Endothelial cell of umbilical vein (primary cell): ENCODE results near the gene PDSS2. TPM values are rescaled to one million over a fixed set of nuclear protein-coding genes. Genes with fewer than 3 reads are reported as not detected.
"Not testable (repeated sequence)": the region's sequence is repeated elsewhere in the genome, so short reads cannot be mapped to it uniquely, and the experiment has no call there.

ENCODE experiments used
- BruUV-seq: library from RNA; stranded (reverse); fragments of 400-500 nt; replicated peaks from 2 replicates; lab custom pipeline; 2021; lab: Mats Ljungman, UMichigan
- CTCF ChIA-PET: fragments of 300-600, 350-600 bp; sonication (Branson Sonifier 250); formaldehyde crosslinking; loops from one replicate; lab custom pipeline; 2021; ENCODE audit warnings: antibody characterized with exemption, inconsistent platforms; lab: Charles Lee
- POLR2A ChIA-PET: fragments of 300-600, 350-600 bp; sonication (Branson Sonifier 250); formaldehyde crosslinking; loops from one replicate; lab custom pipeline; 2021; ENCODE audit warnings: antibody characterized with exemption, inconsistent platforms; lab: Charles Lee
- DNase-seq: peaks from one replicate; pipeline ENCODE4 v3.0.0-alpha.2; 2011; ENCODE audit warnings: low read depth, low spot score
- FAIRE-seq: peaks from 2 replicates; lab custom pipeline; 2011; peaks lifted over from hg19 to GRCh38; lab: Jason Lieb, UNC
- H2AFZ ChIP-seq: 2 replicates; pipeline ENCODE4 v1.6.0; 2012; ENCODE audit warnings: low read depth, low read length, control low read depth, inconsistent platforms
- H3K27ac ChIP-seq: 2 replicates; pipeline ENCODE4 v1.5.1; 2011; ENCODE audit warnings: low read depth, mild to moderate bottlenecking, control low read depth, low read length, moderate library complexity; ENCODE audit not compliant: insufficient read depth
- H3K27me3 ChIP-seq, 2 experiments: 2 replicates each; pipeline versions ENCODE4 v1.6.0 to v1.6.1; 2011; ENCODE audit warnings: low read length in 2 of 2, mixed read lengths in 1 of 2; ENCODE audit not compliant: control insufficient read depth in 2 of 2, insufficient read depth in 2 of 2
- H3K36me3 ChIP-seq, 2 experiments: 2 replicates in 1 of 2; 3 replicates in 1 of 2; pipeline ENCODE4 v1.5.1; 2011; ENCODE audit warnings: low read length in 2 of 2, mild to moderate bottlenecking in 1 of 2, moderate library complexity in 1 of 2; ENCODE audit not compliant: control insufficient read depth in 2 of 2, insufficient read depth in 2 of 2; ENCODE audit errors: extremely low read depth in 1 of 2
- H3K4me1 ChIP-seq: 3 replicates; pipeline ENCODE4 v1.5.1; 2011; ENCODE audit warnings: mild to moderate bottlenecking, low read length; ENCODE audit not compliant: control insufficient read depth, insufficient read depth; ENCODE audit errors: extremely low read depth
- H3K4me2 ChIP-seq: 2 replicates; pipeline ENCODE4 v1.6.1; 2011; ENCODE audit warnings: low read length, control low read depth, mixed read lengths; ENCODE audit not compliant: insufficient read depth
- H3K4me3 ChIP-seq, 3 experiments: fragments of 200-600 bp in 1 of 3; sonication (generic), shearing (Covaris generic) in 1 of 3; replicated peaks in 1 of 3; 2 replicates each; pipeline ENCODE4 v1.5.1; 2011 to 2016; ENCODE audit warnings: control low read depth in 3 of 3, low read length in 3 of 3, mild to moderate bottlenecking in 2 of 3, inconsistent platforms in 1 of 3, low read depth in 1 of 3, moderate library complexity in 1 of 3; ENCODE audit not compliant: insufficient read depth in 1 of 3
- H3K79me2 ChIP-seq: 2 replicates; pipeline ENCODE4 v1.6.0; 2012; ENCODE audit warnings: low read length, inconsistent platforms; ENCODE audit not compliant: control insufficient read depth, insufficient read depth
- H3K9ac ChIP-seq: replicated peaks from 2 replicates; pipeline ENCODE3; 2011; ENCODE audit warnings: low read length, control low read depth; ENCODE audit not compliant: insufficient read depth; ENCODE audit errors: extremely low read depth
- H3K9me1 ChIP-seq: replicated peaks from 3 replicates; pipeline ENCODE4 v1.6.0; 2011; ENCODE audit warnings: mild to moderate bottlenecking, low read length; ENCODE audit not compliant: control insufficient read depth, insufficient read depth; ENCODE audit errors: extremely low read depth
- H3K9me3 ChIP-seq: replicated peaks from 2 replicates; pipeline ENCODE4 v1.5.1; 2012; ENCODE audit warnings: low read length, inconsistent platforms; ENCODE audit not compliant: control insufficient read depth, insufficient read depth
- H4K20me1 ChIP-seq: replicated peaks from 2 replicates; pipeline ENCODE3; 2011; ENCODE audit warnings: mild to moderate bottlenecking, low read length; ENCODE audit not compliant: control insufficient read depth, insufficient read depth; ENCODE audit errors: extremely low read depth
- CTCF ChIP-seq, 2 donors: IDR thresholded peaks; 1 replicate in 1 of 2; 2 replicates in 1 of 2; pipeline ENCODE4 v1.5.1; 2011; ENCODE audit warnings: low read length in 2 of 2, mild to moderate bottlenecking in 2 of 2, moderate library complexity in 2 of 2, control low read depth in 1 of 2, inconsistent platforms in 1 of 2, low read depth in 1 of 2; ENCODE audit not compliant: insufficient read depth in 1 of 2; ENCODE audit errors: extremely low read depth in 1 of 2
- EZH2 ChIP-seq: IDR thresholded peaks from 2 replicates; pipeline ENCODE4 v1.6.1; 2012; ENCODE audit warnings: borderline replicate concordance, low read depth, mild to moderate bottlenecking, moderate library complexity, low read length, inconsistent platforms; ENCODE audit not compliant: severe bottlenecking
- FOS ChIP-seq: IDR thresholded peaks from 2 replicates; pipeline ENCODE4 v1.6.1; 2011; ENCODE audit warnings: mild to moderate bottlenecking, low read length, moderate library complexity, borderline replicate concordance; ENCODE audit not compliant: insufficient read depth
- GATA2 ChIP-seq: IDR thresholded peaks from 2 replicates; pipeline ENCODE4 v1.7.0; 2011; ENCODE audit warnings: low read depth, mild to moderate bottlenecking, moderate library complexity, mixed read lengths, low read length; ENCODE audit not compliant: insufficient read length, insufficient read depth
- JUN ChIP-seq: IDR thresholded peaks from 2 replicates; pipeline ENCODE4 v1.6.1; 2011; ENCODE audit warnings: borderline replicate concordance, low read depth; ENCODE audit not compliant: insufficient read length, insufficient read depth
- MAX ChIP-seq: IDR thresholded peaks from 2 replicates; pipeline ENCODE4 v1.6.1; 2011; ENCODE audit not compliant: insufficient read depth, insufficient read length
- MYC ChIP-seq: IDR thresholded peaks from one replicate; pipeline ENCODE4 v1.6.1; 2011; ENCODE audit warnings: mild to moderate bottlenecking, low read depth, low read length
- POLR2A ChIP-seq: IDR thresholded peaks from 2 replicates; pipeline ENCODE4 v1.6.1; 2012; ENCODE audit warnings: low read depth, mild to moderate bottlenecking, control low read depth, low read length
- POLR2AphosphoS5 ChIP-seq: IDR thresholded peaks from 2 replicates; pipeline ENCODE4 v1.6.1; 2012; ENCODE audit warnings: low read depth, mild to moderate bottlenecking, control low read depth, low read length, moderate library complexity; ENCODE audit not compliant: insufficient read depth
- dilution Hi-C: fragments of 300-500 bp; cut with MboI; formaldehyde crosslinking; loops from one replicate; pipeline ENCODE4 v1.15.0; 2019; ENCODE audit warnings: low sequenced_read_pairs; ENCODE audit not compliant: extremely low pct_ligation_motif_present
- intact Hi-C: fragments of 100-400 bp; cut with micrococcal nuclease; formaldehyde crosslinking; loops from one replicate; pipeline ENCODE4 v1.10.0; 2022
- polyA plus RNA-seq, 4 experiments: library from polyadenylated mRNA; depleted of rRNA in 3 of 4; stranded (reverse) in 3 of 4; unstranded in 1 of 4; fragments of >200 nt; gene quantifications; 2 replicates each; pipeline versions ENCODE4 v1.2.1 to v1.2.3, GENCODE V29; 2011 to 2012; ENCODE audit warnings: missing spikeins in 1 of 4
- total RNA-seq: library from RNA; stranded (reverse); gene quantifications from 2 replicates; pipeline ENCODE4 v1.2.3, GENCODE V29; 2021

Gene PDSS2
- total and polyA plus RNA-seq, 2 donors (not counting 3 experiments of a cell fraction or from before 2014, with no cell fraction given): 7.6 to 9.3 TPM

- FAIRE-seq (no peak), DNase-seq (no peak)
- H4K20me1 ChIP-seq: no peaks in the 10 kb centered on the region
- no peaks in the 10 kb centered on the region for H3K9me3 ChIP-seq
- POLR2A ChIA-PET: no interaction called here
- H3K27me3 ChIP-seq: peaks cover 6 to 16% of the 10 kb centered on the region in 2 experiments
- H3K4me2 ChIP-seq: no peak overlapping the region
- no peak overlapping the region for H3K27ac ChIP-seq
- no TSS peak for BruUV-seq
- H3K9ac ChIP-seq: no peak overlapping the region
- no peak overlapping the region for H3K4me3 ChIP-seq
- no peak for TF ChIP-seq EZH2
- TF ChIP-seq GATA2: no peak
- TF ChIP-seq POLR2AphosphoS5: no peak
- TF ChIP-seq MAX: no peak
- TF ChIP-seq POLR2A: no peak
- no peak for TF ChIP-seq JUN
- TF ChIP-seq FOS: no peak
- TF ChIP-seq CTCF (IDR thresholded peaks at IDR 0.05; ENCODE audit: extremely low read depth in 1 of 2, insufficient read depth in 1 of 2, low read depth in 1 of 2, low read length in 2 of 2): no peak
- TF ChIP-seq MYC: no peak
- CTCF ChIA-PET: no interaction called here
- no peaks in the 10 kb centered on the region for H3K36me3 ChIP-seq
- no peaks in the 10 kb centered on the region for H3K4me1 ChIP-seq
- no peak overlapping the region for H2AFZ ChIP-seq
- H3K9me1 ChIP-seq: no peaks in the 10 kb centered on the region
- intact Hi-C loops: no loop called here
- dilution Hi-C loops: no loop called here
- no peaks in the 10 kb centered on the region for H3K79me2 ChIP-seq
Measured at GRCh38 chr6:107479089-107479690, 19.8 kb upstream of the PDSS2 start.

- H3K36me3 ChIP-seq, H4K20me1 ChIP-seq, FAIRE-seq, CTCF ChIA-PET, POLR2A ChIA-PET, H3K27me3 ChIP-seq, H3K27ac ChIP-seq, DNase-seq, intact Hi-C loops, H3K9me1 ChIP-seq, H3K79me2 ChIP-seq, H3K4me1 ChIP-seq, H3K4me3 ChIP-seq, BruUV-seq, H3K4me2 ChIP-seq, H2AFZ ChIP-seq, dilution Hi-C loops, H3K9ac ChIP-seq, H3K9me3 ChIP-seq: not testable (repeated sequence)
Measured at GRCh38 chr6:107475826-107476225, 16.5 kb upstream of the PDSS2 start.

GRCh38 chr6:107475360-107475759, 16.0 kb upstream of the PDSS2 start:
- H3K9me1 ChIP-seq, H2AFZ ChIP-seq, H3K36me3 ChIP-seq, H3K4me1 ChIP-seq, POLR2A ChIA-PET, H3K4me3 ChIP-seq, DNase-seq, CTCF ChIA-PET, H3K27me3 ChIP-seq, FAIRE-seq, BruUV-seq, H3K9ac ChIP-seq, H3K4me2 ChIP-seq, H3K79me2 ChIP-seq, dilution Hi-C loops, H4K20me1 ChIP-seq, H3K27ac ChIP-seq, intact Hi-C loops, H3K9me3 ChIP-seq: not testable (repeated sequence)
